Erythroblast (primary cell): ENCODE measurements around the gene PRAMEF4.
"Not testable (repeated sequence)": the region's sequence is repeated elsewhere in the genome, so short reads cannot be mapped to it uniquely, and the experiment has no call there.

Source experiments
- GATA1 ChIP-seq: IDR thresholded peaks from 2 replicates; pipeline ENCODE4 v1.6.1; 2011; ENCODE audit warnings: low read depth, mild to moderate bottlenecking, control low read depth, low read length, moderate library complexity
- POLR2A ChIP-seq: IDR thresholded peaks from 2 replicates; pipeline ENCODE4 v1.6.1; 2011; ENCODE audit warnings: mild to moderate bottlenecking, low read length

- not testable (repeated sequence) for TF ChIP-seq POLR2A, GATA1
Observed at GRCh38 chr1:12831310-12831709, 54.7 kb downstream of the PRAMEF4 start, which contains the start of gene PRAMEF11.
